GM18907 (cell line): ENCODE data around the gene HCN2.

Experiments used
- ATAC-seq: cut with Tn5 transposase; IDR thresholded peaks from one replicate; pipeline ENCODE4 v1.9.1; 2021; ENCODE audit warnings: mild to moderate bottlenecking, moderate library complexity; ENCODE audit not compliant: unreplicated experiment

HCN2 gene

GRCh38 chr19:589693-590395 lies at the start of gene HCN2:
Gene HCN2 (plus strand): TSS chr19:589881. CDS start chr19:589946, 65 bp downstream.
- ATAC-seq = no peak

DNA sequence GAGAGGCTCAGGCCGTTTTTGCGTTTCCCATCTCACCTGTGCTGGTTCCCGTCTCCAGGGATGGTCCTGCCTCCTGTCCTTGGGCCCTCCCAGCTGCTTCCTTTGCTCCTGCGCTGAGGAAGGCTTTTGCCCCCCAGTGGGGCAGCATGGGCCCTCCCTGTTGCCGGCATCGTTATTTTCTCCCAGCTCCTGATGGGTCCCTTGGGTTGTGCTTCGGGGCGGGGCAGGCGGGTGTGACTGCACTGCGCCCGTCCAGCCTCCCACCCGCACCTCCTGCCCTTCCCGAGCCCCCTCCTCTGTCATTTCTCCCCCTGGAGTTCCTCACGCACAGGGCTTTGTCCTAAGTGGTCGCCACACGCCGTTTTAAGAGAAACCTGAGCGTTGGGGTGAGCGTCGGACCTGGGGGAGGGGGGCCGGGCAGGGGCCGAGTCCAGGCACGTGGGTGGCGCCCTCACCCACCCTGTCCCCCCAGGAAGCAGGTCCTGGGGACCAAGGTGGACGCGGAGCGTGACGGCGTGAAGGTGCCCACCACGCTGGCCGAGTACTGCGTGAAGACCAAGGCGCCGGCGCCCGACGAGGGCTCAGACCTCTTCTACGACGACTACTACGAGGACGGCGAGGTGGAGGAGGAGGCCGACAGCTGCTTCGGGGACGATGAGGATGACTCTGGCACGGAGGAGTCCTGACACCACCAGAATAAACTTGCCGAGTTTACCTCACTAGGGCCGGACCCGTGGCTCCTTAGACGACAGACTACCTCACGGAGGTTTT lies 48.6 kb upstream of the HCN2 start:
- no peak for ATAC-seq

DNA sequence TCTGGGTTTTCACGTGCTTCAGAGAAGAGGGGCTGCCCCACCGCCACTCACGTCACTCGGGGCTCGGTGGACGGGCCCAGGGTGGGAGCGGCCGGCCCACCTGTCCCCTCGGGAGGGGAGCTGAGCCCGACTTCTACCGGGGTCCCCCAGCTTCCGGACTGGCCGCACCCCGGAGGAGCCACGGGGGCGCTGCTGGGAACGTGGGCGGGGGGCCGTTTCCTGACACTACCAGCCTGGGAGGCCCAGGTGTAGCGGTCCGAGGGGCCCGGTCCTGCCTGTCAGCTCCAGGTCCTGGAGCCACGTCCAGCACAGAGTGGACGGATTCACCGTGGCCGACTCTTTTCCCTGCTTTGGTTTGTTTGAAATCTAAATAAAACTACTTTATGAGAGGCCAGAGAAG lies 48.0 kb upstream of the HCN2 start:
- ATAC-seq = no peak

- no peak for ATAC-seq
Measured at GRCh38 chr19:542173-542866, 47.4 kb upstream of the HCN2 start.

GRCh38 chr19:543910-544608 lies 45.6 kb upstream of the HCN2 start, which contains the start of gene GZMM:
Gene GZMM (plus strand): TSS chr19:544053. CDS start chr19:544072, 19 bp downstream.
- ATAC-seq = no peak

- ATAC-seq = no peak
Measured at GRCh38 chr19:547117-547516, 42.6 kb upstream of the HCN2 start.

- ATAC-seq = no peak
Measured at GRCh38 chr19:547836-548720, 41.6 kb upstream of the HCN2 start.

- ATAC-seq = no peak
Measured at GRCh38 chr19:548886-549830, 40.5 kb upstream of the HCN2 start.

DNA sequence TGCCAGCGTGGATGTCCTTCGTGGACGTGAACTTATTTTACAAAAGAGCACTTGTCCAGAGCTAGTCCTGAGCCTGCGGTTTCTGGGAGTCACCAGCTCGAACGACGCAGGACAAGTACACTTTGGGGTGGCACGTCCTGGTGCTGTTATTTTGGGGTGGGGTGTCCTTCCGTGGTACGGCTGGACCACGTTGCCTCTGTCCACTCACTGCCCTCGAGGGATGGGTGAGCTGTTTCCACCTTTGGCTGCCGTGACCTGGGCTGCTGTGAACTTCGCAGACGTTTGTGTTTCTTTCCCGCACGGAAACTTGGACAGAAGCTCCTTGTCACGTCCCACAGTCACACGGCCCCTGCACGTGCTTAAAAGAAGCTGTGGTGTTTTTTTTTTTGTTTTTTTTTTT lies 34.9 kb upstream of the HCN2 start:
- no peak for ATAC-seq

DNA sequence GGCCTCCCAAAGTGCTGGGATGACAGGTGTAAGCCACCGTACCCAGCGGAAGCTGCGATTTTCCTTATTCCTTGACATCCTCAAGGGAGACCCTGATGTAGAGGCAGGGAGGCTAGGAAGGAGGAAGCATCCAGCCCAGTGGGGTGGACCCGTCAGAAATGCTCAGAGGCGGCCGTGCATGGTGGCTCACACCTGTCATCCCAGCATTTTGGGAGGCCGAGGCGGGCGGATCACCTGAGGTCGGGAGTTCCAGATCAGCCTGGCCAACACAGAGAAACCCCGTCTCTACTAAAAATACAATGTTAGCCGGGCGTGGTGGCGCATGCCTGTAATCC lies 34.2 kb upstream of the HCN2 start:
- ATAC-seq = no peak

- ATAC-seq = no peak
Measured at GRCh38 chr19:556611-557382, 32.9 kb upstream of the HCN2 start.

GRCh38 chr19:558770-559439 lies 30.8 kb upstream of the HCN2 start:
- ATAC-seq = no peak

DNA sequence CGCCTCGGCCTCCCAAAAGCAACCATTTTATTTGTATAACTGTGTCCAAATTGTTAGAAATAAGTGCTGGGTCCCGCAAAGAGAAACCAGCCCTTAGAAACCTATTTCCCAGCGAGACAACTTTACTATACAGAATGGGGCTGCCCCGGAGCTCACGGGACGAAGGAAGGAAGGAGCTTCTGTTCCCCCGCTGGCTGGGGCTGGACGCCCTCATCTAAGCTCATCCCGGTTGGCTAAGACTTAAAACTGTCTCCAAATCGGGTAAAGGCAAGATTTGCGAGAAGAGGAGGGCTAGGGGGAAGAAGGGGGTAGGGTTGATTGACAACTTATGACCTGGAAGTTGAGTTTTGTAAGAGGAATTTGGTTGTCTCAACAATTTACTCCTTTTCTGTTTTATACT lies 29.6 kb upstream of the HCN2 start:
- no peak for ATAC-seq

GRCh38 chr19:566403-566802 lies 23.3 kb upstream of the HCN2 start:
- ATAC-seq = no peak

GRCh38 chr19:566844-567243 lies 22.8 kb upstream of the HCN2 start:
- no peak for ATAC-seq

DNA sequence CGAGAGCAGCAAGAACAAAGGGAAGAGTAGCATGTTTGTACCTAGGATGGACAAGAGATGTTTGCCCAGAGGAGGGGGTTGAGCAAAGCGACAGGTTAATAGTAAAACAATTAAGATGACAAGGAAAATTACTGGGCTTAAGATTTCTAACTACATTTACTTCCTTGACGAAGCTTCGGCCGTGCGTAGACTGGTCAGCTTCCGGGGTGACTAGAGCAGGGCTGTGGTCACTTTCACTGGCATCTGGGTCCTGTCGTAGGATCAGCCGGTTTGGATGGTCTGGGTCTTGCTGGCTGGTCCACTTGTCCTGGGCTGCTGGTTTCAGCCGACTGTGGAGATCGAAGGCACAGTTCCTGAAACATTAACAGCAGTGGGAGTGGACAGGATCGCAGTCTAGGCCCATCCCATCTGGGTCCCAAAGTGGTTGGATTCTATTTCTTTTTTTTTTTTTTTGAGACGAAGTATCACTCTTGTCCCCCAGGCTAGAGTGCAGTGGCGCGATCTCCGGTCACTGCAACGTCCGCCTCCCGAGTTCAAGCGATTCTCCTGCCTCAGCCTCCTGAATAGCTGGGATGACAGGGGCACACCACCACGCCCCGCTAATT lies 22.3 kb upstream of the HCN2 start:
- ATAC-seq = no peak

DNA sequence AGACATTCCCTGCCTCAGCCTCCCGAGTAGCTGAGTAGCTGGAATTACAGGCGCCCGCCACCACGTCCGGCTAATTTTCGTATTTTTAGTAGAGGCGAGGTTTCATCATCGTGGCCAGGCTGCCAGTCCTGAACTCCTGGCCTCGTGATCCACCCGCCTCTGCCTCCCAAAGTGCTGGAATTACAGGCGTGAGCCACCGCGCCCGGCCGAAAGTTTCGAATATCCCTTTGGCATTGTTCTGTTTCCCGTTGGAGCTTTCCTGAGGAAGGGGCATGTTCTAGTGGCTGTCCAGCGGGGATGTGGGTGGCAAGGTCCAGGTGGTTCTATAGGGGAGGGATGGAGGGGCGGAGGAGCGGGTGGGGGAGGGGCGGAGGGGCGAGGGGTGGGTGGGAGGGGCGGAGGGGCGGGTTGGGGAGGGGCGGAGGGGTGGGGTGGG lies 19.4 kb upstream of the HCN2 start:
- no peak for ATAC-seq
